BE2C (cell line): ENCODE data around the gene CD79B. TPM values are rescaled to one million over a fixed set of nuclear protein-coding genes. Genes with fewer than 3 reads are reported as not detected.

ENCODE experiments used
- DNase-seq: peaks from one replicate; pipeline ENCODE4 v3.0.0-alpha.2; 2020
- H3K27me3 ChIP-seq: fragments of 250-450 bp; sonication (Bioruptor Pico); 2 replicates; pipeline ENCODE4 v1.5.1; 2020; ENCODE audit warnings: mild to moderate bottlenecking
- H3K36me3 ChIP-seq: fragments of 250-450 bp; sonication (Bioruptor Pico); 2 replicates; pipeline ENCODE4 v1.5.1; 2020; ENCODE audit warnings: mild to moderate bottlenecking
- H3K4me1 ChIP-seq: fragments of 250-450 bp; sonication (Bioruptor Pico); 2 replicates; pipeline ENCODE4 v1.5.1; 2020
- H3K4me3 ChIP-seq: 2 replicates; pipeline ENCODE4 v1.5.1; 2011; ENCODE audit warnings: low read depth, low read length
- H3K9me3 ChIP-seq: fragments of 250-450 bp; sonication (Bioruptor Pico); 2 replicates; pipeline ENCODE4 v1.5.1; 2020
- CTCF ChIP-seq: IDR thresholded peaks from 2 replicates; pipeline ENCODE4 v1.5.1; 2012; ENCODE audit warnings: mild to moderate bottlenecking, low read depth, low read length
- polyA plus RNA-seq: library from polyadenylated mRNA; unstranded; fragments of >200 nt; gene quantifications from one replicate; pipeline ENCODE4 v1.2.1, GENCODE V29; 2012; ENCODE audit warnings: low read depth, missing spikeins; ENCODE audit not compliant: insufficient read length, insufficient read depth

The CD79B gene
- 1.6 TPM for polyA plus RNA-seq

DNA sequence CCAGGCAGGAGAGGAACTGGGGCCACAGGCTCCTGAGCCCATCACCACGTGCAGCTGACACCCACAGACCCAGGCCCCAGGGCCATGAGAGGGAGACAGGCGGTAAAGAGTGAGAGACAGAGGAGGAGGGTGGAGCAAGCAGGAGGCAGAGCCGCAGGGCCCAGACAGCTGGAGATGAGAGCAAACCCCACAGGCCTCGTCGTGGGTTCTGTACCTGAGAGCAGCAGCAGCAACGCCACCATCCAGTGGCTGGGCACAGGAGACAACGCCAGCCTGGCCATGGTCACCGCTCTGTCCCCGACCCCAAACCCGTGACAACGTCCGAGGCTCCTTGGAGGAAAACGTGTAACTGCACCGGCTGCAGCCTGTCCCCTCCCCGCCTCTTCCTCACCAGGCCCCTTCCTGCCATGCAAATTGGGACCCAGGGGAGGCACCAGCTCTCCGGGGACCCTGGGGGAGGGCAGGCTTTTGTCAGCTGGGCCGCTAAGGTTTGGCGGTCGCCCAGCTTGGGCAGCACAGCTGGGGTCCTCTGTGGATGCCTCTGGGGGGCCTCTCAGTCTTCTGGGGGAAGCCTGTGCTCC, at the start of gene CD79B:
CD79B (minus strand) TSS at position 351 of the 581 bp plus-strand sequence; CDS start at position 281, 70 bp downstream.
- no peak for TF ChIP-seq CTCF
- Histone ChIP-seq H3K9me3 (no peaks in the 10 kb centered on the region), H3K27me3 (no peaks in the 10 kb centered on the region), H3K4me1 (no peaks in the 10 kb centered on the region), H3K36me3 (no peaks in the 10 kb centered on the region), H3K4me3 (no peak within 1 kb of the TSS)
- DNase-seq = no peak

DNA sequence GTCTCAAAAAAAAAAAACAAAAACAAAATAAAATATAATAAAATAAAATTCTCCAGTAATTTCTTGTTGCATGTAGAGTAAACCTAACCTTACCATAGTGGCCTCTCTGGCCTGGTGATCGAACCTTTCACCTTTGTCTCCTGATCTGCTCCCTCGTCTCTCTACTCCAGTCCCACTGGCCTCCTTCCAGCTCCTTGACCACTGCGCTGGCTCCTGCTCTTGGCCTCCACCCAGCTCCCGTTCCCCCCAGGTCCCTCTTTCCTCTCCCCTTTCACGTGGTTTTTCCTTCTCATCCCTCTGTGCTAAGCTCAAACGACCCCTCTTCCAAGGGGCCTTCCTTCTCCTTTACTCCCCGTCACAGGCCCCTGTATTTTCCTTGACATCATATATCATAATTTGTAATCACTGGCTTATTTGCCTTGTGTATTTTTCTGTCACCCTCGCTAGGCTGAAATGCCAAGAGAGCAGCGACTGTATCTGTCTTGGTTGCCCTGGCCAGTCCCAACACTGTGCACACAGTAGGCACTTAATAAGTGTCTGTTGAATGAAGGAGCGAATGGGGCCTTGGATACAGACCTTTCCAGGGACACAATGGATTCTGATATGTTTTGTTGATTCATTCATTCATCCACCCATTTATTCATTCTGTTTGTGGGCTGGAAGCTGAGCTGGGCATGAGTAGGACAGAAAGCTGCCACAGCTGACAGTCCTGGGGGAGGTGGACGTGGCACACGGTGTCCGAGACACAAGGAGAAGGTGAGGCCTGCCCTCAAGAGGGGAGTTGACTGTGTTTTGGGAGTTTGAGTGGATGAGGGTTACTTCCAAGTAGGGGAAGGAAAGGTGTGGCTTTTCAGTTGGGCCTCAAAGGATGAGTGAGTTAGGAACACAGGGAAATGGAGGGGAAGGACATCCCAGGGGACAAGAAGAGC, 46.4 kb upstream of the CD79B start:
- no peaks in the 10 kb centered on the region for H3K9me3 ChIP-seq
- H3K36me3 ChIP-seq = no peaks in the 10 kb centered on the region
- peaks cover 7% of the 10 kb centered on the region for H3K4me1 ChIP-seq
- TF ChIP-seq CTCF = no peak
- DNase-seq = no peak
- no peaks in the 10 kb centered on the region for H3K27me3 ChIP-seq
- no peak overlapping the region for H3K4me3 ChIP-seq

DNA sequence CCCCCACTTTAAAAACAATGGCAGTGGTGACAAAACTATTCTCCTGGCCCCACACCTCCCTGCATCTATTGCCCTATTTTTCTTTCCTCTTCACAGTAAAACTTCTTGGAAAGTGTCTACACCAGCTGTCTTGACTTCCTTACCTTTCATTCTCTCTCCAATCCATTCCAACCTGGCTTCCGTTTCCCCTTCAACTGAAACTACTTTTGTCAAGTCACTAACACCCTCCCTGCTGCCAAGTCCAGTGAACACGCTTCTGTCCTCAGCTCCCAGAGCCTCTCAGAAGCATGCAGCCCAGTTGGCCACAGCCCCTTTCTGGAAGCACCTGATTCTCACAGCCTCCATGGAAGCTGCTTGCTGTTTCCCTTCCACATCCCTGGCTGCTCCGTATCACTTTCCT, 44.6 kb upstream of the CD79B start:
- DNase-seq = no peak
- no peaks in the 10 kb centered on the region for H3K27me3 ChIP-seq
- peaks cover 7% of the 10 kb centered on the region for H3K4me1 ChIP-seq
- no peaks in the 10 kb centered on the region for H3K36me3 ChIP-seq
- H3K9me3 ChIP-seq = no peaks in the 10 kb centered on the region
- no peak for TF ChIP-seq CTCF
- no peak overlapping the region for H3K4me3 ChIP-seq

DNA sequence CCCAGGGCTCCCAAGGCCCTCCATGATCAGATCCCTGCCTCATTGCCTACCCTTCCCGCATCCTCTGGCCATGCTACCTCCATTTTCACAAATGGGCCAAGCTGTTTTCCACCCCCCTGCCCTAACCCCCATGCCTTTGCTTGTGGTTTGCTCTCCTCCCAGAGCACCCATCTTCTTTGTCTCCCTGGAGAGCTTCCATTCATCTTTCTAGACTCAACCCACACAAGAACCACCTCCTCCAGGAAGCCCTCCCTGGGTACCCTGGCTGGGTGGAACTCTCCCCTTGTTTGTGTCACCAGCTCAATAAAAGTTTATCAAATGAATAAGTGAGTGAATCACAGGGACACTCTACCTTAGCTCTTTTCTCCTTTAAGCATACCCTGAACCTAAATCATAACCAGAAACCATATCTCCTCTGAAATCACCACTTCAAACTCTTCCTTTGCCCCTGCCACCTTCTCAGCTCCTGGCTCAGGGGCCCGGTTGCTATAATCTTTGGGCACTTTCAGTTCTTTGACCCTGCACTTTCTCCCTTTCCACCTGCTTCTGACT, 43.5 kb upstream of the CD79B start:
- no peak for TF ChIP-seq CTCF
- DNase-seq = no peak
- H3K9me3 ChIP-seq = no peaks in the 10 kb centered on the region
- peaks cover 7% of the 10 kb centered on the region for H3K4me1 ChIP-seq
- no peak overlapping the region for H3K4me3 ChIP-seq
- no peaks in the 10 kb centered on the region for H3K36me3 ChIP-seq
- no peaks in the 10 kb centered on the region for H3K27me3 ChIP-seq

- TF ChIP-seq CTCF = no peak
- DNase-seq = no peak
- Histone ChIP-seq H3K36me3 (no peaks in the 10 kb centered on the region), H3K4me3 (no peak overlapping the region), H3K9me3 (no peaks in the 10 kb centered on the region), H3K4me1 (peaks cover 7% of the 10 kb centered on the region), H3K27me3 (no peaks in the 10 kb centered on the region)
Measured at GRCh38 chr17:63974594-63975192, 42.6 kb upstream of the CD79B start.
